HL-60 (cell line): ENCODE data around the gene SPATA7.

ENCODE experiments used
- DNase-seq, 2 experiments: peaks; one replicate each; pipeline ENCODE4 v3.0.0-alpha.2; 2010 to 2020; ENCODE audit warnings: low read depth in 1 of 2, low spot score in 1 of 2
- H3K27ac ChIP-seq: fragments of 250-450 bp; sonication (Bioruptor Pico); replicated peaks from 2 replicates; pipeline ENCODE4 v1.5.1; 2020; ENCODE audit warnings: mild to moderate bottlenecking, moderate library complexity
- H3K27me3 ChIP-seq: fragments of 250-450 bp; sonication (Bioruptor Pico); 2 replicates; pipeline ENCODE4 v1.5.1; 2021; ENCODE audit warnings: mild to moderate bottlenecking, moderate library complexity; ENCODE audit not compliant: insufficient read depth, poor library complexity, severe bottlenecking
- H3K4me3 ChIP-seq: replicated peaks from 2 replicates; pipeline ENCODE4 v1.5.1; 2011; ENCODE audit warnings: mild to moderate bottlenecking, control low read depth, low read length; ENCODE audit not compliant: insufficient read depth
- GABPA ChIP-seq: IDR thresholded peaks from 2 replicates; pipeline ENCODE4 v1.6.1; 2012; ENCODE audit warnings: low read depth
- POLR2AphosphoS5 ChIP-seq: IDR thresholded peaks from 2 replicates; pipeline ENCODE4 v1.6.1; 2012; ENCODE audit warnings: low read depth
- SPI1 ChIP-seq: IDR thresholded peaks from 2 replicates; pipeline ENCODE4 v1.6.1; 2012; ENCODE audit warnings: low read depth, mild to moderate bottlenecking, borderline replicate concordance
- TF ChIP-seq, protein P1 (sequence below): IDR thresholded peaks from 2 replicates; pipeline ENCODE4 v1.6.1; 2012; ENCODE audit warnings: low read depth; ENCODE audit not compliant: insufficient replicate concordance
- TF ChIP-seq, protein P2 (sequence below): IDR thresholded peaks from one replicate; pipeline ENCODE4 v1.5.1; 2011; ENCODE audit warnings: low read length, control low read depth, inconsistent platforms; ENCODE audit not compliant: insufficient read depth

The SPATA7 gene

DNA sequence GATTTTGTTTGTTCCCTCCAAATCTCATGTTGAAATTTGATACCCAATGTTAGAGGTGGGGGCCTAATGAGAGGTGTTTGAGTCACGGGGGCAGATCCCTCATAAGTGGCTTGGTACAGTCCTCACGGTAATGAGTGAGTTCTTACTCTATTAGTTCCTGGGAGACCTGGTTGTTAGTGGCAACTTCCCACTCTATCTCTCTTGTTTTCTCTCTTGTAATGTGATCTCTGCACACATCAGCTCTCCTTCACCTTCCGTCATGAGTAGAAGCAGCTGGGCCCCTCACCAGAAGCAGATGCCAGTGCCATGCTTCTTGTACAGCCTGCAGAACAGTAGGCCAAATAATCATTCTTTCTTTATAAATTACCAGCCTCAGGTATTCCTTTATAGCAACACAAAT lies 32.8 kb upstream of the SPATA7 start:
- no peak overlapping the region for H3K27ac ChIP-seq
- TF ChIP-seq, protein P1, sequence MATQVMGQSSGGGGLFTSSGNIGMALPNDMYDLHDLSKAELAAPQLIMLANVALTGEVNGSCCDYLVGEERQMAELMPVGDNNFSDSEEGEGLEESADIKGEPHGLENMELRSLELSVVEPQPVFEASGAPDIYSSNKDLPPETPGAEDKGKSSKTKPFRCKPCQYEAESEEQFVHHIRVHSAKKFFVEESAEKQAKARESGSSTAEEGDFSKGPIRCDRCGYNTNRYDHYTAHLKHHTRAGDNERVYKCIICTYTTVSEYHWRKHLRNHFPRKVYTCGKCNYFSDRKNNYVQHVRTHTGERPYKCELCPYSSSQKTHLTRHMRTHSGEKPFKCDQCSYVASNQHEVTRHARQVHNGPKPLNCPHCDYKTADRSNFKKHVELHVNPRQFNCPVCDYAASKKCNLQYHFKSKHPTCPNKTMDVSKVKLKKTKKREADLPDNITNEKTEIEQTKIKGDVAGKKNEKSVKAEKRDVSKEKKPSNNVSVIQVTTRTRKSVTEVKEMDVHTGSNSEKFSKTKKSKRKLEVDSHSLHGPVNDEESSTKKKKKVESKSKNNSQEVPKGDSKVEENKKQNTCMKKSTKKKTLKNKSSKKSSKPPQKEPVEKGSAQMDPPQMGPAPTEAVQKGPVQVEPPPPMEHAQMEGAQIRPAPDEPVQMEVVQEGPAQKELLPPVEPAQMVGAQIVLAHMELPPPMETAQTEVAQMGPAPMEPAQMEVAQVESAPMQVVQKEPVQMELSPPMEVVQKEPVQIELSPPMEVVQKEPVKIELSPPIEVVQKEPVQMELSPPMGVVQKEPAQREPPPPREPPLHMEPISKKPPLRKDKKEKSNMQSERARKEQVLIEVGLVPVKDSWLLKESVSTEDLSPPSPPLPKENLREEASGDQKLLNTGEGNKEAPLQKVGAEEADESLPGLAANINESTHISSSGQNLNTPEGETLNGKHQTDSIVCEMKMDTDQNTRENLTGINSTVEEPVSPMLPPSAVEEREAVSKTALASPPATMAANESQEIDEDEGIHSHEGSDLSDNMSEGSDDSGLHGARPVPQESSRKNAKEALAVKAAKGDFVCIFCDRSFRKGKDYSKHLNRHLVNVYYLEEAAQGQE = no peak
- TF ChIP-seq SPI1 = no peak
- no peak for TF ChIP-seq POLR2AphosphoS5
- TF ChIP-seq GABPA = no peak
- TF ChIP-seq, protein P2, sequence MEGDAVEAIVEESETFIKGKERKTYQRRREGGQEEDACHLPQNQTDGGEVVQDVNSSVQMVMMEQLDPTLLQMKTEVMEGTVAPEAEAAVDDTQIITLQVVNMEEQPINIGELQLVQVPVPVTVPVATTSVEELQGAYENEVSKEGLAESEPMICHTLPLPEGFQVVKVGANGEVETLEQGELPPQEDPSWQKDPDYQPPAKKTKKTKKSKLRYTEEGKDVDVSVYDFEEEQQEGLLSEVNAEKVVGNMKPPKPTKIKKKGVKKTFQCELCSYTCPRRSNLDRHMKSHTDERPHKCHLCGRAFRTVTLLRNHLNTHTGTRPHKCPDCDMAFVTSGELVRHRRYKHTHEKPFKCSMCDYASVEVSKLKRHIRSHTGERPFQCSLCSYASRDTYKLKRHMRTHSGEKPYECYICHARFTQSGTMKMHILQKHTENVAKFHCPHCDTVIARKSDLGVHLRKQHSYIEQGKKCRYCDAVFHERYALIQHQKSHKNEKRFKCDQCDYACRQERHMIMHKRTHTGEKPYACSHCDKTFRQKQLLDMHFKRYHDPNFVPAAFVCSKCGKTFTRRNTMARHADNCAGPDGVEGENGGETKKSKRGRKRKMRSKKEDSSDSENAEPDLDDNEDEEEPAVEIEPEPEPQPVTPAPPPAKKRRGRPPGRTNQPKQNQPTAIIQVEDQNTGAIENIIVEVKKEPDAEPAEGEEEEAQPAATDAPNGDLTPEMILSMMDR = no peak
- H3K27me3 ChIP-seq = no peaks in the 10 kb centered on the region
- DNase-seq = no peak
- H3K4me3 ChIP-seq = no peak overlapping the region

DNA sequence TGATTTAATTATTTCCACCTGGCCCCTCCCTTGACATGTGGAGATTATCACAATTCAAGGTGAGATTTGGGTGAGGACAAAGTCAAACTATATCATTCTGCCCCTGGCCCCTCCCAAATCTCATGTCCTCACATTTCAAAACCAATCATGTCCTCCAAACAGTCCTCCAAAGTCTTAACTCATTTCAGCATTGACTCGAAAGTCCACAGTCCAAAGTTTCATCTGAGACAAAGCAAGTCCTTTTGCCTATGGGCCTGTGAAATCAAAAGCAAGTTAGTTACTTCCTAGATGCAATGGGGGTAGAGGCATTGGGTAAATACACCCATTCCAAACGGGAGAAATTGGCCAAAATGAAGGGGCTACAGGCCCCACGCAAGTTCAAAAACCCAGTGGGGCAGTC lies 31.1 kb upstream of the SPATA7 start:
- H3K27ac ChIP-seq = no peak overlapping the region
- H3K27me3 ChIP-seq = no peaks in the 10 kb centered on the region
- DNase-seq = no peak
- TF ChIP-seq SPI1 = no peak
- TF ChIP-seq POLR2AphosphoS5 = no peak
- TF ChIP-seq, protein P1 = no peak
- TF ChIP-seq GABPA = no peak
- TF ChIP-seq, protein P2 = no peak
- no peak overlapping the region for H3K4me3 ChIP-seq

DNA sequence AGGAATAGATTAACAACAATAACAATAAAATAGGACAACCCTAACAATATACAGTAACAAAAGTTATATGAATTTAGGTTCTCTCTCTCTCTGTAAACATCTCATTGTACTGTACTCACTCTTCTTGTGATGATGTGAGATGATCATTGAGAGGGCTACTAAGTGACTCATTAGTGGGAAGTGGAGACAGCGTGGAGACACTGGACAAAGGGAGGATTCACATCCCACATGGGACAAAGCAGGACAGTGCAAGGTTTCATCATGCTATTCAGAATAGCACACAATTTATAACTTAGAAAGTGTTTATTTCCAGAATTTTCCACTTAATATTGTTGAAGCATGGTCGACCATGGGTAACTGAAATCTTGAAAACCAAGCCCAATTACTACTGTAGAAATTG lies 26.0 kb upstream of the SPATA7 start:
- H3K27me3 ChIP-seq = no peaks in the 10 kb centered on the region
- no peak overlapping the region for H3K27ac ChIP-seq
- no peak overlapping the region for H3K4me3 ChIP-seq
- TF ChIP-seq, protein P2 = no peak
- TF ChIP-seq POLR2AphosphoS5 (no peak), GABPA (no peak), SPI1 (no peak)
- TF ChIP-seq, protein P1 = no peak
- DNase-seq = no peak
